GM12874 (cell line): ENCODE results near the gene RAB8B.

Experiments used
- CTCF ChIP-seq: IDR thresholded peaks from 2 replicates; pipeline ENCODE4 v1.5.1; 2011; ENCODE audit warnings: low read depth, mild to moderate bottlenecking, control low read depth, low read length, moderate library complexity; ENCODE audit not compliant: insufficient read depth

Gene RAB8B

GRCh38 chr15:63284335-63284734 is 94.9 kb downstream of the RAB8B start:
- no peak for TF ChIP-seq CTCF

GRCh38 chr15:63287109-63287508 is 97.7 kb downstream of the RAB8B start:
- no peak for TF ChIP-seq CTCF

- no peak for TF ChIP-seq CTCF
Measured at GRCh38 chr15:63288342-63288741, 98.9 kb downstream of the RAB8B start.

GRCh38 chr15:63288778-63289378 is 99.5 kb downstream of the RAB8B start:
- TF ChIP-seq CTCF: 0 out of 2 replicates have a peak, but pooled peaks have one; percentile 29

- no peak for TF ChIP-seq CTCF
Measured at GRCh38 chr15:63291507-63291906, 102.1 kb downstream of the RAB8B start.

- TF ChIP-seq CTCF: no peak
Measured at GRCh38 chr15:63292241-63292640, 102.8 kb downstream of the RAB8B start.

- no peak for TF ChIP-seq CTCF
Measured at GRCh38 chr15:63292771-63293170, 103.4 kb downstream of the RAB8B start.
